Duodenal mucosa (tissue), 2 donors: ENCODE data around the gene HIGD1C.
"Not testable (repeated sequence)": the region's sequence is repeated elsewhere in the genome, so short reads cannot be mapped to it uniquely, and the experiment has no call there.

Experiments
- H3K27ac ChIP-seq: one replicate; pipeline ENCODE4 v1.7.0; 2013; ENCODE audit warnings: low read depth, low read length
- H3K27me3 ChIP-seq, 2 donors: one replicate each; pipeline ENCODE4 v1.7.0; 2013; ENCODE audit warnings: low read length in 2 of 2, control low read depth in 1 of 2; ENCODE audit not compliant: insufficient read depth in 2 of 2, control insufficient read depth in 1 of 2
- H3K36me3 ChIP-seq, 2 donors: one replicate each; pipeline ENCODE4 v1.7.0; 2013; ENCODE audit warnings: low read length in 2 of 2, control low read depth in 1 of 2; ENCODE audit not compliant: insufficient read depth in 2 of 2, control insufficient read depth in 1 of 2
- H3K4me1 ChIP-seq, 2 donors: one replicate each; pipeline ENCODE4 v1.7.0; 2013; ENCODE audit warnings: low read length in 2 of 2, control low read depth in 1 of 2; ENCODE audit not compliant: insufficient read depth in 2 of 2, control insufficient read depth in 1 of 2
- H3K4me3 ChIP-seq, 2 donors: one replicate each; pipeline ENCODE4 v1.7.0; 2013; ENCODE audit warnings: low read length in 2 of 2, low read depth in 1 of 2
- H3K9ac ChIP-seq, 2 donors: one replicate each; pipeline ENCODE4 v1.7.0; 2013; ENCODE audit warnings: low read length in 2 of 2, low read depth in 1 of 2
- H3K9me3 ChIP-seq, 2 donors: one replicate each; pipeline ENCODE4 v1.7.0; 2013; ENCODE audit warnings: low read length in 2 of 2, control low read depth in 1 of 2; ENCODE audit not compliant: control insufficient read depth in 1 of 2

The HIGD1C gene

GRCh38 chr12:50952510-50952909 lies at the start of gene HIGD1C:
HIGD1C (plus strand) TSS chr12:50952544; CDS start chr12:50953999, 1,455 bp downstream.
- Histone ChIP-seq H3K27me3 (no peaks in the 10 kb centered on the region), H3K4me1 (no peaks in the 10 kb centered on the region), H3K9me3 (no peaks in the 10 kb centered on the region), H3K9ac (no peak within 1 kb of the TSS), H3K4me3 (no peak within 1 kb of the TSS), H3K27ac (no peak within 1 kb of the TSS), H3K36me3 (no peaks in the 10 kb centered on the region)

DNA sequence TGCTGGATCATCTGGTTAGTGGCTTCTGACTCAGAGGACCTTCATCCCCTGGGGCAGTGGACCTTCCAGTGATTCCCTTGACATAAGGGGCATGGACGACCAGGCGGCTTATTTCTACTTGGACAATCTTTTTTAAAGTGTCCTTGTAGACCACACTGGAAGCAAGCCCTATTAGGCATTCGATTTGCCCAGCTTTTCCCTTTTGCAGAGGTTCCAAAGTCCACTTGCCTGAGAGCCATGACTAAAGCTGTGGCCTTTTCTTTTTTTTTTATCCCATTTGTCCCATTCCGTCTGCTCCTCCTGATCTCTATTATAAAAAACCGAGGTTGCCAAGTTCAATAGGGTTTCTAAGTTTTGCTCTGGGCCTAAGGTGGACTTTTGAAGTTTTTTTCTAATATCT lies 43.9 kb upstream of the HIGD1C start:
- H3K4me1 ChIP-seq, H3K27ac ChIP-seq, H3K4me3 ChIP-seq, H3K36me3 ChIP-seq, H3K27me3 ChIP-seq, H3K9ac ChIP-seq: not testable (repeated sequence)
- H3K9me3 ChIP-seq, result peaks cover 6 to 18% of the 10 kb centered on the region in 2 donors

- H3K9me3 ChIP-seq, result peaks cover 16 to 38% of the 10 kb centered on the region in 2 donors
- H3K27ac ChIP-seq, H3K36me3 ChIP-seq, H3K4me1 ChIP-seq, H3K9ac ChIP-seq, H3K4me3 ChIP-seq, H3K27me3 ChIP-seq: not testable (repeated sequence)
Observed at GRCh38 chr12:50912361-50912760, 40.0 kb upstream of the HIGD1C start.

- H3K9ac ChIP-seq, result no peak overlapping the region
- no peak overlapping the region for H3K4me3 ChIP-seq
- H3K4me1 ChIP-seq, result no peaks in the 10 kb centered on the region
- no peak overlapping the region for H3K27ac ChIP-seq
- peaks cover 16 to 41% of the 10 kb centered on the region in 2 donors for H3K9me3 ChIP-seq
- H3K36me3 ChIP-seq, result no peaks in the 10 kb centered on the region
- no peaks in the 10 kb centered on the region for H3K27me3 ChIP-seq
Observed at GRCh38 chr12:50913224-50913623, 39.1 kb upstream of the HIGD1C start.

DNA sequence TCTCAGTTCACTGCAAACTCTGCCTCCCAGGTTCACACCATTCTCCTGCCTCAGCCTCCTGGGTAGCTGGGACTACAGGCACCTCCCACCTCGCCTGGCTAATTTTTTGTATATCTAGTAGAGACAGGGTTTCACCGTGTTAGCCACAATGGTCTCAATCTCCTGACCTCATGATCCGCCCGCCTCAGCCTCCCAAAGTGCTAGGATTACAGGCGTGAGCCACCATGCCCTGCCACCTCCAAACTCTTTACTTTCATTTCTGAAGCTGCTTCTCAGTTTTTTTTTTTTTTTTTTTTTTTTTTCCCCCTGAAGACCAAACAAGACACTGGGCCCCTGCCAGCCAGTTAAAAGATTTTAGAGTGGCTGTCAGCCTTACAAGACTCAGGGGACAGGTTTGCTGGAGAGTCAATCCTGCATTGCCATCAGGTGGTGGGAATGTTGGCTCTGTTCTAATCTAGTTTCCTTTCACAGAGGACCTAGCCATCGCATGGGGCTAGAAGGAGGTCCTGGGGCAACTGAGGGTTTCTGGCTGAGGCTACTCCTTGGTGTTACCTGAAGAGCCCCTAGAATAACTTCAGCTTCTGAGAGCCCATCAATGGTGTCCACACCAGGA lies 37.4 kb upstream of the HIGD1C start:
- no peaks in the 10 kb centered on the region for H3K36me3 ChIP-seq
- no peaks in the 10 kb centered on the region for H3K27me3 ChIP-seq
- no peak overlapping the region for H3K4me3 ChIP-seq
- H3K9me3 ChIP-seq, result peaks cover 16 to 41% of the 10 kb centered on the region in 2 donors
- no peaks in the 10 kb centered on the region for H3K4me1 ChIP-seq
- no peak overlapping the region for H3K27ac ChIP-seq
- H3K9ac ChIP-seq, result no peak overlapping the region

DNA sequence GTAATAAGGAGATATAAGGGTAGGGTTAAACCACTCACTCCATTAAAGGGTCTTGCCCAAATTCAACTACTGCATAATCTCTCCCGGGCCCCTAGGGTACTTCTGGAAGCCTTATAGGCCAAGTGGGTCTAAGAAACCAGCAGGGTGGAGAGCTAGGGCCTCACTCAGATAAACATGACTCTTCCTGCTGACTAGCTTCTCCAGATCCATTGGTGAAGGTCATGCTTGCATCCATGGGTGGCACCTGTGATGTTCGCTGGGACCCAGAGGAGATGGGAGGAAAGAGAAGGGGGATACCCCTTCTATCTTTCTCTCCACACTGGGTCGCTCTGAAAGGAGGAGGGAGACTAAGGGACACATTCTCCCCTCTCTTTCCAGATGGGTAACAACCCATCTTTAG lies 36.1 kb upstream of the HIGD1C start:
- no peaks in the 10 kb centered on the region for H3K4me1 ChIP-seq
- H3K9ac ChIP-seq, result no peak overlapping the region
- H3K36me3 ChIP-seq, result no peaks in the 10 kb centered on the region
- H3K9me3 ChIP-seq, result peaks cover 15 to 41% of the 10 kb centered on the region in 2 donors
- no peak overlapping the region for H3K4me3 ChIP-seq
- no peaks in the 10 kb centered on the region for H3K27me3 ChIP-seq
- no peak overlapping the region for H3K27ac ChIP-seq

DNA sequence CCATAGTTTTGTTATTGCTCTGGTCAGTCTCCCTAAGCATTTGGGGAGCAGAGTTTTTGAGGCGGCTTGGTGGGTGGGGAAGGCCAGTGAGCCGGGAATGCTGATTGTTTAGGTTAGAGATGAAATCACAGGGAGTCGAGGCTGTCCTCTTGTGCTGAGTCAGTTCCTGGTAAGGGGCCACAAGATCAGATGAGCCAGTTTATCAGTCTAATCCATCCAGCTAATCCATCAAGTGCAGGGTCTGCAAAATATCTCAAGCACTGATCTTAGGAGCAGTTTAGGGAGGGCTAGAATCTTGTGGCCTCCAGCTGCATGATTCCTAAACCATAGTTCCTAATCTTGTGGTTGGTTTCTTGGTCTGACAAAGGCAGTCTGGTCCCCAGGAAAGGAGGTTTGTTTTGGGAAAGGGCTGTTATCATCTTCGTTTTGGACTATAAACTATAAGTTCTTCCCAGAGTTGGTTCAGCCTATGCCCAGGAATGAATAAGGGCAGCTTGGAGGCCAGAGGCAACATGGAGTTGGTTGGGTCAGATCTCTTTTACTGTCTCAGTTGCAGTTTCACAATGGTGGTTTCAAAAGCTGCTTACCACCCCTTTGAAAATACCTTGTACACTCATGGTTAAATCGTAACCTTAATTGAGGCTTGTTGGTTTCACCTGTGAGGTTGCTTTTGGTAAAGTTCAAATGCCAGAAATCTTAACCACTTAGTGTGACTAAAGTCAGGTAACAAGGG lies 33.6 kb upstream of the HIGD1C start:
- H3K36me3 ChIP-seq, result no peaks in the 10 kb centered on the region

DNA sequence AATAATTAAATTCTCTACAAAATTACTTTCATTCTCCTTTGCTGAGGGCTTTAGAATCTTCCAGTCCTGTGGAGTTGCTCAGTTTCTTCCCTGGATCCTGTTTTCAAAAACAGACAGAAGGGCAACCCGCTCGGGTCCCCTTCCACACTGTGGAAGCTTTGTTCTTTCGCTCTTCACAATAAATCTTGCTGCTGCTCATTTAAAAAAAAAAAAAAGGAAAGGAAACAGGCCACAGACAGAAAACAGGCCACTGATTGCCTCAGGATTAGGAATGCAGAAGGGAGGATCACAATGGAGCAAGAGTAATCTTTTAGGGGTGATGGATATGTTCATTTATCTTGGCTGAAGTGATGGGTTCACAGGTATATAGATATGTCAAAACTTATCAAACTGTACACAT lies 29.5 kb upstream of the HIGD1C start:
- H3K9me3 ChIP-seq, result peaks cover 0 to 3% of the 10 kb centered on the region in 2 donors
- H3K36me3 ChIP-seq, result no peaks in the 10 kb centered on the region
- no peak overlapping the region for H3K4me3 ChIP-seq
- H3K4me1 ChIP-seq, result peaks cover 5 to 26% of the 10 kb centered on the region in 2 donors
- no peak overlapping the region for H3K9ac ChIP-seq
- H3K27me3 ChIP-seq, result no peaks in the 10 kb centered on the region
- H3K27ac ChIP-seq, result peak overlapping the region; percentile 43

More for the DNA sequence above, 33.6 kb upstream of the HIGD1C start:
- Histone ChIP-seq H3K9ac (no peak overlapping the region), H3K27me3 (no peaks in the 10 kb centered on the region), H3K27ac (no peak overlapping the region), H3K4me3 (no peak overlapping the region), H3K4me1 (peaks cover 5 to 17% of the 10 kb centered on the region in 2 donors), H3K9me3 (peaks cover 11 to 22% of the 10 kb centered on the region in 2 donors)

- Histone ChIP-seq H3K4me3 (peak overlapping the region; percentile 91 to 99), H3K9me3 (no peaks in the 10 kb centered on the region), H3K4me1 (peaks cover 11 to 32% of the 10 kb centered on the region in 2 donors), H3K27me3 (no peaks in the 10 kb centered on the region), H3K27ac (peak overlapping the region; percentile 59), H3K9ac (peak overlapping the region; percentile 38 to 46), H3K36me3 (no peaks in the 10 kb centered on the region)
Observed at GRCh38 chr12:50923361-50924130, 28.8 kb upstream of the HIGD1C start.

DNA sequence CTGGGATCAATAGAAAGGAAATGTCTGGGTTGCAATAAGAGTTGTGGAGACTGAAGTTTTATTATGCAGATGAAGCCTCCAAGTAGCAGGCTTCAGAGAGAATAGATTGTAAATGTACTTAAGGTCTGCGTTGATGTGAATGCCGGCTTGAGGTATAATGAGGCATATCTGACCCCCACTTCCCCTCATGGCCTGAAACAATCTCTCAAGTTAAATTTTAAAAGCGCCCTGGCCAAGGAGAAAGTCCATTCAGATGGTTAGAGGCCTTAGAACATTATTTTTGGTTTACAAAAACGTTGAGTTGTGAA lies 28.3 kb upstream of the HIGD1C start:
- Histone ChIP-seq H3K4me3 (peak overlapping the region; percentile 91 to 99), H3K9ac (peak overlapping the region; percentile 46 to 90), H3K9me3 (no peaks in the 10 kb centered on the region), H3K27me3 (no peaks in the 10 kb centered on the region), H3K4me1 (peaks cover 12 to 35% of the 10 kb centered on the region in 2 donors), H3K27ac (peak overlapping the region; percentile 59), H3K36me3 (no peaks in the 10 kb centered on the region)
